GM19395 (cell line): ENCODE results near the gene PCSK4.

Source experiments
- ATAC-seq: cut with Tn5 transposase; IDR thresholded peaks from one replicate; pipeline ENCODE4 v1.9.1; 2021; ENCODE audit warnings: mild to moderate bottlenecking, moderate library complexity; ENCODE audit not compliant: unreplicated experiment

The PCSK4 gene

GRCh38 chr19:1457031-1457739 lies 33.0 kb downstream of the PCSK4 start:
- no peak for ATAC-seq

GRCh38 chr19:1456121-1456900 lies 33.8 kb downstream of the PCSK4 start:
- no peak for ATAC-seq

GRCh38 chr19:1455336-1456120 lies 34.6 kb downstream of the PCSK4 start:
- no peak for ATAC-seq

GRCh38 chr19:1455002-1455335 lies 35.2 kb downstream of the PCSK4 start:
- no peak for ATAC-seq

GRCh38 chr19:1453525-1454364 lies 36.4 kb downstream of the PCSK4 start:
- no peak for ATAC-seq

- no peak for ATAC-seq
Observed at GRCh38 chr19:1452802-1453524, 37.2 kb downstream of the PCSK4 start.

GRCh38 chr19:1451916-1452801 lies 38.0 kb downstream of the PCSK4 start:
- no peak for ATAC-seq

GRCh38 chr19:1450735-1451731 lies 39.1 kb downstream of the PCSK4 start:
- no peak for ATAC-seq

- ATAC-seq = no peak
Observed at GRCh38 chr19:1449467-1450442, 40.4 kb downstream of the PCSK4 start, which contains the start of gene APC2. APC2 (plus strand) TSS chr19:1450121; CDS start chr19:1453002, 2,881 bp downstream.

GRCh38 chr19:1447944-1448343 lies 42.2 kb downstream of the PCSK4 start:
- no peak for ATAC-seq

- no peak for ATAC-seq
Observed at GRCh38 chr19:1447504-1447903, 42.6 kb downstream of the PCSK4 start.

GRCh38 chr19:1446713-1447481 lies 43.3 kb downstream of the PCSK4 start:
- ATAC-seq = no peak

- ATAC-seq = no peak
Observed at GRCh38 chr19:1445932-1446712, 44.0 kb downstream of the PCSK4 start.

GRCh38 chr19:1445185-1445931 lies 44.8 kb downstream of the PCSK4 start:
- no peak for ATAC-seq
